Fibroblast of peridontal ligament (primary cell): ENCODE results near the gene GOLGB1.
"Not testable (repeated sequence)": the region's sequence is repeated elsewhere in the genome, so short reads cannot be mapped to it uniquely, and the experiment has no call there.

Experiments
- DNase-seq: peaks from one replicate; pipeline ENCODE4 v3.0.0-alpha.2; 2010; ENCODE audit errors: extremely low read depth

The GOLGB1 gene

GRCh38 chr3:121747976-121748375, 1.6 kb downstream of the GOLGB1 start:
- DNase-seq, result no peak

- not testable (repeated sequence) for DNase-seq
These were observed 6.4 kb downstream of the GOLGB1 start for GRCh38 chr3:121743106-121743505.

GRCh38 chr3:121740896-121741295, 8.6 kb downstream of the GOLGB1 start:
- no peak for DNase-seq

GRCh38 chr3:121739902-121740301, 9.6 kb downstream of the GOLGB1 start:
- no peak for DNase-seq

- DNase-seq, result no peak
These were observed 11.9 kb downstream of the GOLGB1 start for GRCh38 chr3:121737644-121738043.

- no peak for DNase-seq
These were observed 13.4 kb downstream of the GOLGB1 start for GRCh38 chr3:121736112-121736511.

- peak; percentile 31 for DNase-seq
These were observed 14.4 kb downstream of the GOLGB1 start for GRCh38 chr3:121735047-121735696.

GRCh38 chr3:121730940-121731687, 18.4 kb downstream of the GOLGB1 start:
- DNase-seq, result no peak

GRCh38 chr3:121724130-121724529, 25.4 kb downstream of the GOLGB1 start:
- DNase-seq, result no peak

GRCh38 chr3:121723485-121723884, 26.1 kb downstream of the GOLGB1 start:
- no peak for DNase-seq

- no peak for DNase-seq
These were observed 27.1 kb downstream of the GOLGB1 start for GRCh38 chr3:121722411-121722810.

- DNase-seq, result no peak
These were observed 29.4 kb downstream of the GOLGB1 start for GRCh38 chr3:121720163-121720562.

GRCh38 chr3:121719423-121719822, 30.1 kb downstream of the GOLGB1 start:
- no peak for DNase-seq

GRCh38 chr3:121718205-121718846, 31.2 kb downstream of the GOLGB1 start:
- no peak for DNase-seq

GRCh38 chr3:121710347-121710746, 39.2 kb downstream of the GOLGB1 start:
- DNase-seq, result no peak

GRCh38 chr3:121707531-121708273, 41.8 kb downstream of the GOLGB1 start:
- DNase-seq, result no peak

- DNase-seq, result no peak
These were observed 44.0 kb downstream of the GOLGB1 start for GRCh38 chr3:121705541-121705940.

- no peak for DNase-seq
These were observed 45.6 kb downstream of the GOLGB1 start for GRCh38 chr3:121703973-121704372.

- no peak for DNase-seq
These were observed 50.6 kb downstream of the GOLGB1 start for GRCh38 chr3:121698901-121699300.

GRCh38 chr3:121698476-121698875, 51.1 kb downstream of the GOLGB1 start:
- no peak for DNase-seq

GRCh38 chr3:121696186-121696585, 53.4 kb downstream of the GOLGB1 start:
- no peak for DNase-seq

GRCh38 chr3:121692010-121692699, 57.4 kb downstream of the GOLGB1 start:
- no peak for DNase-seq
